ENCODE results near the gene CNTD1.

The CNTD1 gene

GRCh38 chr17:42751628-42752027, 47.0 kb upstream of the CNTD1 start:
- H3K36me3 ChIP-seq (ENCODE audit: insufficient read depth): no peaks in the 10 kb centered on the region
- no peak for TF ChIP-seq CTCF (conservative IDR thresholded peaks at IDR 0.05; ENCODE audit: low read depth, low read length)
- H3K4me2 ChIP-seq: no peak overlapping the region
- H3K4me3 ChIP-seq (IDR thresholded peaks at IDR 0.05; ENCODE audit: insufficient read depth, low read depth, low read length): no peak overlapping the region
- H4K20me1 ChIP-seq (ENCODE audit: insufficient read depth): no peaks in the 10 kb centered on the region
- H3K4me1 ChIP-seq (ENCODE audit: low read depth, poor library complexity, severe bottlenecking): no peaks in the 10 kb centered on the region
- no peaks in the 10 kb centered on the region for H3K79me2 ChIP-seq (ENCODE audit: insufficient read depth, low read depth)
- H3K27ac ChIP-seq: no peak overlapping the region
- H2AFZ ChIP-seq (ENCODE audit: low read depth): no peak overlapping the region
- H3K9ac ChIP-seq: no peak overlapping the region
- no peaks in the 10 kb centered on the region; the same call in 1 of the 2 replicates for H3K27me3 ChIP-seq (ENCODE audit: insufficient read depth, low read depth)

DNA sequence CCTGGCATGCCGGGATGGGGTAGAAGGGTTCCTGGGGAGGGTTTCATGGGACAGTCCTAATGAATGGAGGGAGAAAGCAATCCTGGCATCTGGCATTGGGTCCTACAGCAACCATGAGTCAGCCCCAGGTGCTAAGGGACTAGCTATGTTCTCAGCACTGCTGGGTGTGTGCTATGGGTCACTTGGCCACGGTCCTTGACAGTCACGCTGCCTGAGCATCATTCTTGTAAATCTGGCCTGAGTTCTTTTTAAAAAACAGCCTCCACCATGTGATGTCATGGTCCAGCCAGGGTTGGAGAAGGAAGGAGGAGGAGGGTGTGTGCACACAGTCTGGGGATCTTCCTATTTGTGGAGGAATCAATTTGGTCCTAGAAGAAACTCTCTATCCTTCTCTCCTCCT, 43.9 kb upstream of the CNTD1 start:
- no peak for TF ChIP-seq CTCF (conservative IDR thresholded peaks at IDR 0.05; ENCODE audit: low read depth, low read length)
- H3K27me3 ChIP-seq (ENCODE audit: insufficient read depth, low read depth): no peaks in the 10 kb centered on the region; the same call in 1 of the 2 replicates
- no peak overlapping the region for H2AFZ ChIP-seq (ENCODE audit: low read depth)
- no peaks in the 10 kb centered on the region for H3K36me3 ChIP-seq (ENCODE audit: insufficient read depth)
- no peaks in the 10 kb centered on the region for H4K20me1 ChIP-seq (ENCODE audit: insufficient read depth)
- H3K79me2 ChIP-seq (ENCODE audit: insufficient read depth, low read depth): no peaks in the 10 kb centered on the region
- H3K4me3 ChIP-seq (IDR thresholded peaks at IDR 0.05; ENCODE audit: insufficient read depth, low read depth, low read length): no peak overlapping the region
- H3K9ac ChIP-seq: no peak overlapping the region
- no peak overlapping the region for H3K4me2 ChIP-seq
- peaks cover 2% of the 10 kb centered on the region for H3K4me1 ChIP-seq (ENCODE audit: low read depth, poor library complexity, severe bottlenecking)
- no peak overlapping the region for H3K27ac ChIP-seq

- peaks cover 24% of the 10 kb centered on the region for H3K4me1 ChIP-seq (ENCODE audit: low read depth, poor library complexity, severe bottlenecking)
Measured at GRCh38 chr17:42759982-42760651, 38.5 kb upstream of the CNTD1 start.

DNA sequence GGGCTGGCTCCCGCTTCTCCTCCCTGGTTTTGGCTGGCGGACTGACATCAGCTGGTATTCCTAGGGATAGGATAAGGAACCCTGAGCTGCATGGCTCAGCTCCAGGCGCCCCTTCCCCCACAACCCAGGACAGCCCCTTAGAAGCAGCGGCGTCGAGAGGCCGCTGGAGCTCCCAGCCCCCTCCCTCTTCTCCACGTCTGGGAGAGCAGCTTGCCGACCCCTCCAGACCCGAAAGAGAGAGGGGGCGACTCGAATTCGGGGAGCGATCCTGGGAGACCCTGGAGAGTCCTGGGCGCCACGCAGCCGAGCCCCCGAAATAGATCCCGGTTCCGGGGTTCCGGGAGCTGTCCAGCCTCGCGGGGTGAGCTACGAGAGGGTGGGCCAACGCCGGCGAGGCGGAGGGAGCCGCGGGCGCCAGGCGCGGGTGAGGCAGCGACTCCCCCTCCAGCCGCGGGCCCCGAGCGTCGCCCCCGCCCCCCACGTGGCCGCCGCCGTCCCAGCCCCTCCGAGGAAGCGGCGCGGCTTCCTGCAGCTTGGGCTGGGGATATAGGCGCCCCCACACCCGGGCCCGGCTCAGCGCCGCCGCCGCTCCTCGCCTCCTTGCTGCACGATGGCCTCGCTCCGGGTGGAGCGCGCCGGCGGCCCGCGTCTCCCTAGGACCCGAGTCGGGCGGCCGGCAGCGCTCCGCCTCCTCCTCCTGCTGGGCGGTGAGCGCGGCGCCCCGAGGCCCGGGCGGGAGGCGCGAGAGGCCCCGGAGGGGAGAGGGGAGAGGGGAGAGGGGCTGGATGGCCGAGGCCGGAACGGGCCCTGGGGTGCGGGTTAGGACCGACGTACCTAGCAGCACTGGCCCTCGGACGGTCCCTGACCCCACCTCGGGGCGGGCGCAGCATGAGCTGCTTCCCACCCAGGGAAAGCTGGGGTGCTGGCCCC, 37.7 kb upstream of the CNTD1 start, which contains the start of gene RAMP2:
TSS of gene RAMP2 (plus strand) at position 576 of the 930 bp plus-strand sequence. CDS start at position 611, 35 bp downstream.
- TF ChIP-seq CTCF (conservative IDR thresholded peaks at IDR 0.05; ENCODE audit: low read depth, low read length): no peak
- Histone ChIP-seq H2AFZ (ENCODE audit: low read depth) (no peak within 1 kb of the TSS), H3K9ac (no peak within 1 kb of the TSS), H3K4me2 (no peak within 1 kb of the TSS), H3K4me3 (IDR thresholded peaks at IDR 0.05; ENCODE audit: insufficient read depth, low read depth, low read length) (no peak within 1 kb of the TSS), H4K20me1 (ENCODE audit: insufficient read depth) (no peaks in the 10 kb centered on the region), H3K27me3 (ENCODE audit: insufficient read depth, low read depth) (no peaks in the 10 kb centered on the region; the same call in 1 of the 2 replicates), H3K27ac (no peak within 1 kb of the TSS), H3K36me3 (ENCODE audit: insufficient read depth) (no peaks in the 10 kb centered on the region), H3K4me1 (ENCODE audit: low read depth, poor library complexity, severe bottlenecking) (peaks cover 24% of the 10 kb centered on the region), H3K79me2 (ENCODE audit: insufficient read depth, low read depth) (no peaks in the 10 kb centered on the region)

More at GRCh38 chr17:42759982-42760651, 38.5 kb upstream of the CNTD1 start:
- Histone ChIP-seq H2AFZ (ENCODE audit: low read depth) (no peak overlapping the region), H3K27me3 (ENCODE audit: insufficient read depth, low read depth) (no peaks in the 10 kb centered on the region; the same call in 1 of the 2 replicates), H3K4me2 (no peak overlapping the region), H4K20me1 (ENCODE audit: insufficient read depth) (no peaks in the 10 kb centered on the region), H3K9ac (no peak overlapping the region), H3K79me2 (ENCODE audit: insufficient read depth, low read depth) (no peaks in the 10 kb centered on the region), H3K4me3 (IDR thresholded peaks at IDR 0.05; ENCODE audit: insufficient read depth, low read depth, low read length) (no peak overlapping the region), H3K36me3 (ENCODE audit: insufficient read depth) (no peaks in the 10 kb centered on the region), H3K27ac (no peak overlapping the region)
- no peak for TF ChIP-seq CTCF (conservative IDR thresholded peaks at IDR 0.05; ENCODE audit: low read depth, low read length)
